Lung (tissue), 12 donors: ENCODE measurements around the gene EEA1. TPM values are rescaled to one million over a fixed set of nuclear protein-coding genes. Genes with fewer than 3 reads are reported as not detected.

ENCODE experiments used
- ATAC-seq: fragments of 200-7000 bp; cut with Tn5 transposase; one replicate; pipeline ENCODE4 v1.9.1; 2020; ENCODE audit warnings: moderate number of reproducible peaks; ENCODE audit not compliant: insufficient read depth, low FRiP score
- DNase-seq, 3 donors: peaks; one replicate each; pipeline ENCODE4 v3.0.0-alpha.2; 2013 to 2017
- H3K27ac ChIP-seq, 2 donors: one replicate each; pipeline ENCODE4 v1.5.1; 2013; ENCODE audit warnings: mild to moderate bottlenecking in 2 of 2, moderate library complexity in 2 of 2, control low read depth in 1 of 2, inconsistent platforms in 1 of 2, low read depth in 1 of 2, low read length in 1 of 2
- H3K27me3 ChIP-seq, 3 donors: one replicate each; pipeline ENCODE4 v1.5.1; 2013; ENCODE audit warnings: low read length in 2 of 3; ENCODE audit not compliant: control insufficient read depth in 3 of 3, insufficient read depth in 3 of 3
- H3K36me3 ChIP-seq, 4 donors: one replicate each; pipeline ENCODE4 v1.5.1; 2013; ENCODE audit warnings: low read length in 4 of 4, mild to moderate bottlenecking in 1 of 4, moderate library complexity in 1 of 4; ENCODE audit not compliant: control insufficient read depth in 4 of 4, insufficient read depth in 4 of 4
- H3K4me1 ChIP-seq, 5 donors: one replicate each; pipeline ENCODE4 v1.5.1; 2013; ENCODE audit warnings: low read length in 5 of 5, mild to moderate bottlenecking in 2 of 5, moderate library complexity in 1 of 5; ENCODE audit not compliant: control insufficient read depth in 5 of 5, insufficient read depth in 5 of 5
- H3K4me3 ChIP-seq: one replicate; pipeline ENCODE4 v1.5.1; 2013; ENCODE audit warnings: mild to moderate bottlenecking, control low read depth, moderate library complexity
- H3K9ac ChIP-seq, 2 donors: one replicate each; pipeline ENCODE4 v1.5.1; 2013; ENCODE audit warnings: low read length in 2 of 2, control low read depth in 1 of 2; ENCODE audit not compliant: insufficient read depth in 1 of 2
- H3K9me3 ChIP-seq, 4 donors: one replicate each; pipeline ENCODE4 v1.5.1; 2013; ENCODE audit warnings: low read length in 3 of 4, mild to moderate bottlenecking in 1 of 4, moderate library complexity in 1 of 4; ENCODE audit not compliant: control insufficient read depth in 4 of 4, insufficient read depth in 3 of 4
- WGBS, 2 donors: extraction: QIAGEN DNeasy Blood & Tissue Kit; methylation state at CpG; one replicate each; pipeline ENCODE4 v1.1.7; 2013; 5-methylcytosine and 5-hydroxymethylcytosine counted together
- polyA plus RNA-seq, 2 donors: library from polyadenylated mRNA; stranded (reverse); fragments of 200-250 nt; gene quantifications; one replicate each; pipeline ENCODE4 v1.2.1, GENCODE V29; 2013
- total RNA-seq, 2 donors: library from RNA; depleted of rRNA in 1 of 2; stranded (reverse); fragments of >200 nt in 1 of 2; gene quantifications; one replicate each; pipeline ENCODE4 v1.2.1, GENCODE V29; 2014 to 2021
- TF ChIP-seq, protein P1 (sequence below): IDR thresholded peaks from 2 replicates; pipeline ENCODE4 v1.5.1; 2012; ENCODE audit warnings: mild to moderate bottlenecking; ENCODE audit errors: control extremely low read depth, extremely low read depth
- donor health status: control.
- donor health status: control.
- donor health status: Bipolar disorder and iron deficiency.
- donor health status: healthy.
- donor health status: DM: yes; HTN: yes; CAD: no.

EEA1 gene
- total and polyA plus RNA-seq, 4 donors: 3.7 to 37.0 (median 15.8) TPM

DNA sequence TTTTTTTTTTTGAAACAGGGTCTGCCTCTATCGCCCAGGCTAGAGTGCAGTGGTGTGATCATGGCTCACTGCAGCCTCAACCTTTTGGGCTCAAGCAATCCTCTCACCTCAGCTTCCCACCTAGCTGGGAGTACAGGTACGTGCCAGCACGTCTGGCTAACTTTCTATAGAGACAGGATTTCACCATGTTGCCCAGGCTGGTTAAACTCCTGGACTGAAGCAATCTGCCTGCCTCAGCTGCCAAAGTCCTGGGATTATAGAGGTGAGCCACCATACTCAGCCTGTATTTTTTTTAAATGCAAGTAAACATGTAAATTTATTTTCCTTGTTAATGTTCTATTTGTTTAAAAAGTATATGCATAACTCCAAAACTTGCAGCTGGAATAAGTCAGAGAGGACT is 80.4 kb downstream of the EEA1 start:
- Histone ChIP-seq H3K27me3 (no peaks in the 10 kb centered on the region), H3K4me1 (no peaks in the 10 kb centered on the region), H3K9ac (no peak overlapping the region), H3K4me3 (no peak overlapping the region), H3K27ac (no peak overlapping the region), H3K9me3 (no peaks in the 10 kb centered on the region), H3K36me3 (peaks cover 3 to 12% (median 10%) of the 10 kb centered on the region in 4 donors)
- TF ChIP-seq, protein P1, sequence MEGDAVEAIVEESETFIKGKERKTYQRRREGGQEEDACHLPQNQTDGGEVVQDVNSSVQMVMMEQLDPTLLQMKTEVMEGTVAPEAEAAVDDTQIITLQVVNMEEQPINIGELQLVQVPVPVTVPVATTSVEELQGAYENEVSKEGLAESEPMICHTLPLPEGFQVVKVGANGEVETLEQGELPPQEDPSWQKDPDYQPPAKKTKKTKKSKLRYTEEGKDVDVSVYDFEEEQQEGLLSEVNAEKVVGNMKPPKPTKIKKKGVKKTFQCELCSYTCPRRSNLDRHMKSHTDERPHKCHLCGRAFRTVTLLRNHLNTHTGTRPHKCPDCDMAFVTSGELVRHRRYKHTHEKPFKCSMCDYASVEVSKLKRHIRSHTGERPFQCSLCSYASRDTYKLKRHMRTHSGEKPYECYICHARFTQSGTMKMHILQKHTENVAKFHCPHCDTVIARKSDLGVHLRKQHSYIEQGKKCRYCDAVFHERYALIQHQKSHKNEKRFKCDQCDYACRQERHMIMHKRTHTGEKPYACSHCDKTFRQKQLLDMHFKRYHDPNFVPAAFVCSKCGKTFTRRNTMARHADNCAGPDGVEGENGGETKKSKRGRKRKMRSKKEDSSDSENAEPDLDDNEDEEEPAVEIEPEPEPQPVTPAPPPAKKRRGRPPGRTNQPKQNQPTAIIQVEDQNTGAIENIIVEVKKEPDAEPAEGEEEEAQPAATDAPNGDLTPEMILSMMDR: no peak
- DNase-seq: no peak
- WGBS, 2 donors: 95 to 97% methylated on average over 3 of the region's 3 CpGs
- no peak for ATAC-seq

- TF ChIP-seq, protein P1: no peak
- Histone ChIP-seq H3K9me3 (no peaks in the 10 kb centered on the region), H3K27ac (no peak overlapping the region), H3K4me3 (no peak overlapping the region), H3K4me1 (no peaks in the 10 kb centered on the region), H3K27me3 (no peaks in the 10 kb centered on the region), H3K36me3 (peaks cover 5 to 11% (median 8%) of the 10 kb centered on the region in 4 donors), H3K9ac (no peak overlapping the region)
- WGBS, 2 donors: 82 to 88% methylated on average over 1 of the region's 1 CpG
- ATAC-seq (no peak), DNase-seq (peak in 1 of 3 donors; percentile 4)
These were observed 81.7 kb downstream of the EEA1 start for GRCh38 chr12:92847368-92847767.

GRCh38 chr12:92845329-92845728 is 83.8 kb downstream of the EEA1 start:
- no peak overlapping the region for H3K27ac ChIP-seq
- H3K27me3 ChIP-seq: no peaks in the 10 kb centered on the region
- peaks cover 5 to 15% (median 11%) of the 10 kb centered on the region in 4 donors for H3K36me3 ChIP-seq
- 96 to 97% methylated on average over 3 of the region's 3 CpGs for WGBS, 2 donors
- DNase-seq (no peak), ATAC-seq (no peak)
- TF ChIP-seq, protein P1: no peak
- no peaks in the 10 kb centered on the region for H3K4me1 ChIP-seq
- no peak overlapping the region for H3K9ac ChIP-seq
- no peak overlapping the region for H3K4me3 ChIP-seq
- peaks cover 0 to 7% (median 0%) of the 10 kb centered on the region in 4 donors for H3K9me3 ChIP-seq

GRCh38 chr12:92844151-92844763 is 84.8 kb downstream of the EEA1 start:
- no peak for ATAC-seq
- no peak overlapping the region for H3K9ac ChIP-seq
- H3K4me1 ChIP-seq: no peaks in the 10 kb centered on the region
- H3K27ac ChIP-seq: no peak overlapping the region
- H3K36me3 ChIP-seq: peaks cover 2 to 11% (median 9%) of the 10 kb centered on the region in 4 donors
- no peak for DNase-seq
- no peak overlapping the region for H3K4me3 ChIP-seq
- TF ChIP-seq, protein P1: no peak
- H3K9me3 ChIP-seq: peaks cover 0 to 7% (median 0%) of the 10 kb centered on the region in 4 donors
- no peaks in the 10 kb centered on the region for H3K27me3 ChIP-seq
- 96 to 100% methylated on average over 1 of the region's 1 CpG for WGBS, 2 donors
